H1 (cell line): ENCODE data around the gene TPP2. TPM values are rescaled to one million over a fixed set of nuclear protein-coding genes. Genes with fewer than 3 reads are reported as not detected.

Source experiments
- CTCF ChIA-PET: fragments of 300-600 bp; sonication (Branson Sonifier 250); formaldehyde crosslinking; loops from one replicate; lab custom pipeline; 2021; ENCODE audit not compliant: partially characterized antibody; lab: Charles Lee
- POLR2A ChIA-PET: fragments of 300-600 bp; sonication (Branson Sonifier 250); formaldehyde crosslinking; loops from one replicate; lab custom pipeline; 2021; ENCODE audit warnings: inconsistent platforms; ENCODE audit not compliant: partially characterized antibody; lab: Charles Lee
- DNase-seq, 2 experiments: peaks; one replicate each; pipeline versions ENCODE4 v3.0.0 to v3.0.0-alpha.2; 2010 to 2022; ENCODE audit warnings: low spot score in 2 of 2, low read depth in 1 of 2, mixed read lengths in 1 of 2
- FAIRE-seq: peaks from 2 replicates; lab custom pipeline; 2011; peaks lifted over from hg19 to GRCh38; lab: Jason Lieb, UNC
- H2AFZ ChIP-seq: 2 replicates; pipeline ENCODE4 v1.8.1; 2012; ENCODE audit warnings: low read length, inconsistent platforms
- H2AK5ac ChIP-seq: 2 replicates; pipeline ENCODE4 v1.6.1; 2013; ENCODE audit warnings: low read depth, low read length
- H2BK120ac ChIP-seq: replicated peaks from 2 replicates; pipeline ENCODE3; 2013; ENCODE audit warnings: low read depth, low read length, inconsistent platforms
- H2BK12ac ChIP-seq: 2 replicates; pipeline ENCODE4 v1.6.1; 2013; ENCODE audit warnings: low read depth, low read length
- H2BK15ac ChIP-seq: 2 replicates; pipeline ENCODE4 v1.6.1; 2013; ENCODE audit warnings: low read length
- H2BK20ac ChIP-seq: 2 replicates; pipeline ENCODE4 v1.6.1; 2013; ENCODE audit warnings: low read length
- H2BK5ac ChIP-seq: 2 replicates; pipeline ENCODE4 v1.6.1; 2013; ENCODE audit warnings: low read depth, low read length
- H3K14ac ChIP-seq: 2 replicates; pipeline ENCODE4 v1.6.1; 2013; ENCODE audit warnings: inconsistent platforms; ENCODE audit not compliant: insufficient read length
- H3K18ac ChIP-seq: 2 replicates; pipeline ENCODE4 v1.6.1; 2013; ENCODE audit warnings: low read length; ENCODE audit errors: extremely low read depth
- H3K23ac ChIP-seq: 2 replicates; pipeline ENCODE4 v1.6.1; 2013; ENCODE audit warnings: inconsistent platforms; ENCODE audit not compliant: insufficient read length
- H3K23me2 ChIP-seq: 2 replicates; pipeline ENCODE4 v1.6.1; 2013; ENCODE audit warnings: low read depth, low read length
- H3K27ac ChIP-seq: 2 replicates; pipeline ENCODE4 v1.6.1; 2011; ENCODE audit warnings: low read depth, low read length, inconsistent platforms
- H3K27me3 ChIP-seq, 4 experiments: replicated peaks in 1 of 4; 1 replicate in 1 of 4; 2 replicates in 3 of 4; pipeline versions ENCODE4 v1.6.1 to v1.8.1; 2011 to 2013; ENCODE audit warnings: low read length in 3 of 4, mild to moderate bottlenecking in 3 of 4, inconsistent platforms in 2 of 4, mixed read lengths in 2 of 4, moderate library complexity in 1 of 4; ENCODE audit not compliant: control insufficient read depth in 3 of 4, insufficient read depth in 3 of 4; ENCODE audit errors: extremely low read depth in 1 of 4
- H3K36me3 ChIP-seq, 4 experiments: 2 replicates each; pipeline versions ENCODE4 v1.6.1 to v1.8.1; 2011 to 2013; ENCODE audit warnings: mild to moderate bottlenecking in 4 of 4, low read length in 3 of 4, moderate library complexity in 2 of 4, control low read depth in 1 of 4, inconsistent platforms in 1 of 4; ENCODE audit not compliant: insufficient read depth in 4 of 4, control insufficient read depth in 2 of 4
- H3K4ac ChIP-seq: replicated peaks from 2 replicates; pipeline ENCODE3; 2013; ENCODE audit warnings: low read length, low read depth, mixed read lengths, inconsistent platforms; ENCODE audit not compliant: insufficient read length
- H3K4me1 ChIP-seq, 4 experiments: replicated peaks in 1 of 4; 1 replicate in 1 of 4; 2 replicates in 3 of 4; pipeline versions ENCODE4 v1.6.1 to v1.8.1; 2011 to 2013; ENCODE audit warnings: low read length in 3 of 4, inconsistent platforms in 2 of 4, mixed read lengths in 1 of 4; ENCODE audit not compliant: insufficient read depth in 4 of 4, control insufficient read depth in 3 of 4
- H3K4me2 ChIP-seq, 2 experiments: 2 replicates each; pipeline versions ENCODE4 v1.6.1 to v1.8.1; 2011 to 2013; ENCODE audit warnings: low read depth in 2 of 2, low read length in 2 of 2, control low read depth in 1 of 2, inconsistent platforms in 1 of 2, mild to moderate bottlenecking in 1 of 2; ENCODE audit not compliant: insufficient read depth in 1 of 2
- H3K4me3 ChIP-seq, 4 experiments: fragments of 200-600, 300-600 bp in 1 of 4; sonication (generic), shearing (Covaris generic), sonication (Bioruptor Twin) in 1 of 4; 2 replicates each; pipeline versions ENCODE4 v1.5.1 to v1.8.1; 2011 to 2016; ENCODE audit warnings: low read length in 4 of 4, low read depth in 3 of 4, control low read depth in 2 of 4, inconsistent platforms in 2 of 4, mild to moderate bottlenecking in 2 of 4, mixed read lengths in 1 of 4, moderate library complexity in 1 of 4; ENCODE audit not compliant: insufficient read depth in 2 of 4; ENCODE audit errors: extremely low read depth in 1 of 4
- H3K56ac ChIP-seq: replicated peaks from 2 replicates; pipeline ENCODE3; 2013; ENCODE audit warnings: low read depth, mild to moderate bottlenecking, mixed read lengths, low read length, inconsistent platforms; ENCODE audit not compliant: insufficient read length
- H3K79me1 ChIP-seq: 2 replicates; pipeline ENCODE4 v1.6.1; 2013; ENCODE audit warnings: low read depth, low read length, control low read depth
- H3K79me2 ChIP-seq, 2 experiments: 2 replicates each; pipeline versions ENCODE4 v1.6.1 to v1.8.1; 2012 to 2013; ENCODE audit warnings: low read length in 2 of 2, mild to moderate bottlenecking in 2 of 2, inconsistent platforms in 1 of 2; ENCODE audit not compliant: insufficient read depth in 2 of 2, control insufficient read depth in 1 of 2
- H3K9ac ChIP-seq, 4 experiments: replicated peaks in 1 of 4; 1 replicate in 1 of 4; 2 replicates in 3 of 4; pipeline versions ENCODE4 v1.6.1 to v1.8.1; 2011 to 2013; ENCODE audit warnings: low read depth in 3 of 4, low read length in 3 of 4, control low read depth in 2 of 4, mild to moderate bottlenecking in 2 of 4, moderate library complexity in 2 of 4, inconsistent platforms in 1 of 4; ENCODE audit errors: extremely low read depth in 1 of 4
- H3K9me3 ChIP-seq, 2 experiments: 2 replicates each; pipeline versions ENCODE4 v1.6.1 to v1.8.1; 2012 to 2013; ENCODE audit warnings: mild to moderate bottlenecking in 2 of 2, moderate library complexity in 2 of 2, control low read depth in 1 of 2, inconsistent platforms in 1 of 2, low read depth in 1 of 2, low read length in 1 of 2, mixed read lengths in 1 of 2; ENCODE audit not compliant: insufficient read depth in 2 of 2
- H4K20me1 ChIP-seq, 2 experiments: replicated peaks in 1 of 2; 2 replicates each; pipeline versions ENCODE3 to v1.8.1; 2011 to 2013; ENCODE audit warnings: inconsistent platforms in 2 of 2, low read length in 2 of 2, mild to moderate bottlenecking in 1 of 2; ENCODE audit not compliant: insufficient read depth in 2 of 2, control insufficient read depth in 1 of 2
- H4K5ac ChIP-seq: 2 replicates; pipeline ENCODE4 v1.6.1; 2013; ENCODE audit warnings: low read length, low read depth, mixed read lengths, inconsistent platforms; ENCODE audit not compliant: insufficient read length
- H4K8ac ChIP-seq: 2 replicates; pipeline ENCODE4 v1.8.0; 2013; ENCODE audit warnings: mild to moderate bottlenecking, moderate library complexity, low read length, inconsistent platforms; ENCODE audit not compliant: insufficient read depth; ENCODE audit errors: extremely low read depth
- H4K91ac ChIP-seq: replicated peaks from 2 replicates; pipeline ENCODE3; 2013; ENCODE audit warnings: low read length, mixed read lengths, inconsistent platforms; ENCODE audit not compliant: insufficient read length
- ATF2 ChIP-seq: IDR thresholded peaks from 2 replicates; pipeline ENCODE4 v1.6.1; 2012; ENCODE audit warnings: low read length, inconsistent platforms
- BRCA1 ChIP-seq: IDR thresholded peaks from 2 replicates; pipeline ENCODE4 v1.6.1; 2012; ENCODE audit warnings: low read depth, low read length, improper control_type of control experiment
- EP300 ChIP-seq, 2 experiments: IDR thresholded peaks; 1 replicate in 1 of 2; 2 replicates in 1 of 2; pipeline ENCODE4 v1.6.1; 2011 to 2012; ENCODE audit warnings: low read depth in 2 of 2, low read length in 2 of 2, mild to moderate bottlenecking in 2 of 2, borderline replicate concordance in 1 of 2, inconsistent platforms in 1 of 2, moderate library complexity in 1 of 2
- MAFK ChIP-seq: IDR thresholded peaks from 2 replicates; pipeline ENCODE4 v1.6.1; 2012; ENCODE audit warnings: low read depth, mild to moderate bottlenecking, improper control_type of control experiment, low read length
- POLR2A ChIP-seq, 2 experiments: IDR thresholded peaks; 1 replicate in 1 of 2; 2 replicates in 1 of 2; pipeline ENCODE4 v1.6.1; 2011; ENCODE audit warnings: low read depth in 2 of 2, low read length in 2 of 2, mild to moderate bottlenecking in 2 of 2; ENCODE audit errors: control extremely low read depth in 1 of 2
- RAD21 ChIP-seq, 2 experiments: IDR thresholded peaks in 1 of 2; conservative IDR thresholded peaks in 1 of 2; 2 replicates each; pipeline ENCODE4 v1.6.1; 2011; ENCODE audit warnings: low read depth in 2 of 2, low read length in 2 of 2, improper control_type of control experiment in 1 of 2, inconsistent platforms in 1 of 2, mild to moderate bottlenecking in 1 of 2, moderate library complexity in 1 of 2
- SUZ12 ChIP-seq: fragments of 200-600 bp; sonication (generic); IDR thresholded peaks from 2 replicates; pipeline ENCODE4 v1.6.1; 2012; ENCODE audit warnings: mild to moderate bottlenecking, inconsistent platforms, low read length, moderate library complexity, mixed read lengths
- TAF7 ChIP-seq: optimal IDR thresholded peaks from 2 replicates; pipeline ENCODE3; 2011; ENCODE audit warnings: low read depth, mild to moderate bottlenecking, inconsistent platforms, low read length, moderate library complexity, borderline replicate concordance
- TEAD4 ChIP-seq: IDR thresholded peaks from 2 replicates; pipeline ENCODE4 v1.6.1; 2012; ENCODE audit warnings: low read depth, low read length, inconsistent platforms, mixed read lengths
- polyA plus RNA-seq, 7 experiments: library from polyadenylated mRNA; depleted of rRNA in 3 of 7; stranded (reverse) in 5 of 7; unstranded in 2 of 7; fragments of >200 nt in 5 of 7; fragments of 200-250 nt in 2 of 7; gene quantifications; 1 replicate in 5 of 7; 2 replicates in 1 of 7; 4 replicates in 1 of 7; pipeline versions ENCODE4 v1.2.1 to v1.2.3, GENCODE V29; 2011 to 2013; ENCODE audit warnings: missing spikeins in 2 of 7, mixed read lengths in 2 of 7
- total RNA-seq: library from RNA; stranded (reverse); fragmentation: NEBNext Ultra II Directional; extraction: Animal tissue kit (Norgen Biotek cat#: 25700); gene quantifications from 2 replicates; pipeline ENCODE4 v1.2.1, GENCODE V29; 2021
- TF ChIP-seq, protein P1 (sequence below), 3 experiments: IDR thresholded peaks; 1 replicate in 2 of 3; 2 replicates in 1 of 3; pipeline versions ENCODE4 v1.5.1 to v1.6.1; 2011; ENCODE audit warnings: low read length in 3 of 3, mild to moderate bottlenecking in 3 of 3, inconsistent platforms in 2 of 3, low read depth in 1 of 3, moderate library complexity in 1 of 3; ENCODE audit not compliant: insufficient read depth in 1 of 3; ENCODE audit errors: control extremely low read depth in 1 of 3

The TPP2 gene
- total and polyA plus RNA-seq, 2 of the 8 experiments (the other 6 are each of a cell fraction or from before 2014, with no cell fraction given): 15.9 to 85.7 TPM

DNA sequence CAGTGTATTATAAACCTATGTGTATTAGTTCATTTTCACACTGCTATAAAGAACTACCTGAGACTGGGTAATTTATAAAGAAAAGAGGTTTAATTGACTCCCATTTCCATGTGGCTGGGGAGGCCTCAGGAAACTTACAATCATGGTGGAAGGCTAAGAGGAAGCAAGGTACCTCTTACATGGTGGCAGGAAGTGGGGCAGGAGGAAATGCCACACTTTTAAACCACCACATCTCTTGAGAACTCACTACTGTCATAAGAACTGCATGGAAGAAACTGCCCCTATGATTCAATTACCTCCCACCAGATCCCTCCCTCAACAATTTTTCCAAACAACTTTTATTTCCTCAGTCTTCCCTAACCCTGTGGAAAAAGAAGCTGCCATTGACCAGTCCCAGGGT, 14.5 kb upstream of the TPP2 start:
- Histone ChIP-seq H3K27ac (no peak overlapping the region), H2BK120ac (no peak overlapping the region), H2BK15ac (no peak overlapping the region), H3K4me1 (no peaks in the 10 kb centered on the region), H3K36me3 (no peaks in the 10 kb centered on the region), H4K5ac (no peak overlapping the region), H4K8ac (no peak overlapping the region), H4K91ac (no peak overlapping the region), H3K23me2 (no peaks in the 10 kb centered on the region), H3K9me3 (no peaks in the 10 kb centered on the region), H2BK5ac (no peak overlapping the region), H3K79me2 (no peaks in the 10 kb centered on the region), H3K18ac (no peak overlapping the region), H3K14ac (no peak overlapping the region), H2AK5ac (no peak overlapping the region), H2AFZ (no peak overlapping the region), H3K4ac (no peak overlapping the region), H3K27me3 (no peaks in the 10 kb centered on the region; a peak in 1 of 7 replicates), H3K23ac (no peak overlapping the region), H3K4me3 (no peak overlapping the region), H2BK20ac (no peak overlapping the region), H3K9ac (no peak overlapping the region), H3K56ac (no peak overlapping the region), H2BK12ac (no peak overlapping the region), H4K20me1 (no peaks in the 10 kb centered on the region), H3K79me1 (no peaks in the 10 kb centered on the region)
- FAIRE-seq (no peak), DNase-seq (no peak)
- CTCF ChIA-PET: interaction anchor here (1.1 to 3.7 kb wide), 11 partner anchors 9 to 288 kb away, joined by 3 to 36 read pairs (median 7); no protein-coding TSS in a partner anchor
- TF ChIP-seq POLR2A (IDR thresholded peaks at IDR 0.05; ENCODE audit: control extremely low read depth in 1 of 2, low read depth in 2 of 2, low read length in 2 of 2) (no peak), ATF2 (no peak), EP300 (IDR thresholded peaks at IDR 0.05; ENCODE audit: borderline replicate concordance in 1 of 2, low read depth in 2 of 2, low read length in 2 of 2) (no peak), SUZ12 (no peak), BRCA1 (no peak), RAD21 (IDR thresholded peaks at IDR 0.05 in 1 of 2, conservative IDR thresholded peaks at IDR 0.05 in 1 of 2; ENCODE audit: low read depth in 2 of 2, low read length in 2 of 2) (no peak), TAF7 (no peak), MAFK (no peak), TEAD4 (no peak)
- TF ChIP-seq, protein P1, sequence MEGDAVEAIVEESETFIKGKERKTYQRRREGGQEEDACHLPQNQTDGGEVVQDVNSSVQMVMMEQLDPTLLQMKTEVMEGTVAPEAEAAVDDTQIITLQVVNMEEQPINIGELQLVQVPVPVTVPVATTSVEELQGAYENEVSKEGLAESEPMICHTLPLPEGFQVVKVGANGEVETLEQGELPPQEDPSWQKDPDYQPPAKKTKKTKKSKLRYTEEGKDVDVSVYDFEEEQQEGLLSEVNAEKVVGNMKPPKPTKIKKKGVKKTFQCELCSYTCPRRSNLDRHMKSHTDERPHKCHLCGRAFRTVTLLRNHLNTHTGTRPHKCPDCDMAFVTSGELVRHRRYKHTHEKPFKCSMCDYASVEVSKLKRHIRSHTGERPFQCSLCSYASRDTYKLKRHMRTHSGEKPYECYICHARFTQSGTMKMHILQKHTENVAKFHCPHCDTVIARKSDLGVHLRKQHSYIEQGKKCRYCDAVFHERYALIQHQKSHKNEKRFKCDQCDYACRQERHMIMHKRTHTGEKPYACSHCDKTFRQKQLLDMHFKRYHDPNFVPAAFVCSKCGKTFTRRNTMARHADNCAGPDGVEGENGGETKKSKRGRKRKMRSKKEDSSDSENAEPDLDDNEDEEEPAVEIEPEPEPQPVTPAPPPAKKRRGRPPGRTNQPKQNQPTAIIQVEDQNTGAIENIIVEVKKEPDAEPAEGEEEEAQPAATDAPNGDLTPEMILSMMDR (IDR thresholded peaks at IDR 0.05; ENCODE audit: control extremely low read depth in 1 of 3, insufficient read depth in 1 of 3, low read depth in 1 of 3, low read length in 3 of 3): no peak
- TF ChIP-seq, all 59 proteins: peak for 0
- no peak overlapping the region for H3K4me2 ChIP-seq
- POLR2A ChIA-PET: interaction anchor here (1.6 kb wide), 1 partner anchor 10 kb away, joined by 4 read pairs; no protein-coding TSS in a partner anchor
